H1 (cell line): ENCODE data around the gene FBXO41. TPM values are rescaled to one million over a fixed set of nuclear protein-coding genes. Genes with fewer than 3 reads are reported as not detected.

Source experiments
- CTCF ChIA-PET: fragments of 300-600 bp; sonication (Branson Sonifier 250); formaldehyde crosslinking; loops from one replicate; lab custom pipeline; 2021; ENCODE audit not compliant: partially characterized antibody; lab: Charles Lee
- POLR2A ChIA-PET: fragments of 300-600 bp; sonication (Branson Sonifier 250); formaldehyde crosslinking; loops from one replicate; lab custom pipeline; 2021; ENCODE audit warnings: inconsistent platforms; ENCODE audit not compliant: partially characterized antibody; lab: Charles Lee
- DNase-seq, 2 experiments: peaks; one replicate each; pipeline versions ENCODE4 v3.0.0 to v3.0.0-alpha.2; 2010 to 2022; ENCODE audit warnings: low spot score in 2 of 2, low read depth in 1 of 2, mixed read lengths in 1 of 2
- FAIRE-seq: peaks from 2 replicates; lab custom pipeline; 2011; peaks lifted over from hg19 to GRCh38; lab: Jason Lieb, UNC
- H2AFZ ChIP-seq: 2 replicates; pipeline ENCODE4 v1.8.1; 2012; ENCODE audit warnings: low read length, inconsistent platforms
- H2AK5ac ChIP-seq: 2 replicates; pipeline ENCODE4 v1.6.1; 2013; ENCODE audit warnings: low read depth, low read length
- H2BK120ac ChIP-seq: replicated peaks from 2 replicates; pipeline ENCODE3; 2013; ENCODE audit warnings: low read depth, low read length, inconsistent platforms
- H2BK12ac ChIP-seq: 2 replicates; pipeline ENCODE4 v1.6.1; 2013; ENCODE audit warnings: low read depth, low read length
- H2BK15ac ChIP-seq: 2 replicates; pipeline ENCODE4 v1.6.1; 2013; ENCODE audit warnings: low read length
- H2BK20ac ChIP-seq: 2 replicates; pipeline ENCODE4 v1.6.1; 2013; ENCODE audit warnings: low read length
- H2BK5ac ChIP-seq: 2 replicates; pipeline ENCODE4 v1.6.1; 2013; ENCODE audit warnings: low read depth, low read length
- H3K14ac ChIP-seq: 2 replicates; pipeline ENCODE4 v1.6.1; 2013; ENCODE audit warnings: inconsistent platforms; ENCODE audit not compliant: insufficient read length
- H3K18ac ChIP-seq: 2 replicates; pipeline ENCODE4 v1.6.1; 2013; ENCODE audit warnings: low read length; ENCODE audit errors: extremely low read depth
- H3K23ac ChIP-seq: 2 replicates; pipeline ENCODE4 v1.6.1; 2013; ENCODE audit warnings: inconsistent platforms; ENCODE audit not compliant: insufficient read length
- H3K23me2 ChIP-seq: 2 replicates; pipeline ENCODE4 v1.6.1; 2013; ENCODE audit warnings: low read depth, low read length
- H3K27ac ChIP-seq: 2 replicates; pipeline ENCODE4 v1.6.1; 2011; ENCODE audit warnings: low read depth, low read length, inconsistent platforms
- H3K27me3 ChIP-seq, 4 experiments: replicated peaks in 1 of 4; 1 replicate in 1 of 4; 2 replicates in 3 of 4; pipeline versions ENCODE4 v1.6.1 to v1.8.1; 2011 to 2013; ENCODE audit warnings: low read length in 3 of 4, mild to moderate bottlenecking in 3 of 4, inconsistent platforms in 2 of 4, mixed read lengths in 2 of 4, moderate library complexity in 1 of 4; ENCODE audit not compliant: control insufficient read depth in 3 of 4, insufficient read depth in 3 of 4; ENCODE audit errors: extremely low read depth in 1 of 4
- H3K36me3 ChIP-seq, 4 experiments: 2 replicates each; pipeline versions ENCODE4 v1.6.1 to v1.8.1; 2011 to 2013; ENCODE audit warnings: mild to moderate bottlenecking in 4 of 4, low read length in 3 of 4, moderate library complexity in 2 of 4, control low read depth in 1 of 4, inconsistent platforms in 1 of 4; ENCODE audit not compliant: insufficient read depth in 4 of 4, control insufficient read depth in 2 of 4
- H3K4ac ChIP-seq: replicated peaks from 2 replicates; pipeline ENCODE3; 2013; ENCODE audit warnings: low read length, low read depth, mixed read lengths, inconsistent platforms; ENCODE audit not compliant: insufficient read length
- H3K4me1 ChIP-seq, 4 experiments: replicated peaks in 1 of 4; 1 replicate in 1 of 4; 2 replicates in 3 of 4; pipeline versions ENCODE4 v1.6.1 to v1.8.1; 2011 to 2013; ENCODE audit warnings: low read length in 3 of 4, inconsistent platforms in 2 of 4, mixed read lengths in 1 of 4; ENCODE audit not compliant: insufficient read depth in 4 of 4, control insufficient read depth in 3 of 4
- H3K4me2 ChIP-seq, 2 experiments: 2 replicates each; pipeline versions ENCODE4 v1.6.1 to v1.8.1; 2011 to 2013; ENCODE audit warnings: low read depth in 2 of 2, low read length in 2 of 2, control low read depth in 1 of 2, inconsistent platforms in 1 of 2, mild to moderate bottlenecking in 1 of 2; ENCODE audit not compliant: insufficient read depth in 1 of 2
- H3K4me3 ChIP-seq, 4 experiments: fragments of 200-600, 300-600 bp in 1 of 4; sonication (generic), shearing (Covaris generic), sonication (Bioruptor Twin) in 1 of 4; 2 replicates each; pipeline versions ENCODE4 v1.5.1 to v1.8.1; 2011 to 2016; ENCODE audit warnings: low read length in 4 of 4, low read depth in 3 of 4, control low read depth in 2 of 4, inconsistent platforms in 2 of 4, mild to moderate bottlenecking in 2 of 4, mixed read lengths in 1 of 4, moderate library complexity in 1 of 4; ENCODE audit not compliant: insufficient read depth in 2 of 4; ENCODE audit errors: extremely low read depth in 1 of 4
- H3K56ac ChIP-seq: replicated peaks from 2 replicates; pipeline ENCODE3; 2013; ENCODE audit warnings: low read depth, mild to moderate bottlenecking, mixed read lengths, low read length, inconsistent platforms; ENCODE audit not compliant: insufficient read length
- H3K79me1 ChIP-seq: 2 replicates; pipeline ENCODE4 v1.6.1; 2013; ENCODE audit warnings: low read depth, low read length, control low read depth
- H3K79me2 ChIP-seq, 2 experiments: 2 replicates each; pipeline versions ENCODE4 v1.6.1 to v1.8.1; 2012 to 2013; ENCODE audit warnings: low read length in 2 of 2, mild to moderate bottlenecking in 2 of 2, inconsistent platforms in 1 of 2; ENCODE audit not compliant: insufficient read depth in 2 of 2, control insufficient read depth in 1 of 2
- H3K9ac ChIP-seq, 4 experiments: replicated peaks in 1 of 4; 1 replicate in 1 of 4; 2 replicates in 3 of 4; pipeline versions ENCODE4 v1.6.1 to v1.8.1; 2011 to 2013; ENCODE audit warnings: low read depth in 3 of 4, low read length in 3 of 4, control low read depth in 2 of 4, mild to moderate bottlenecking in 2 of 4, moderate library complexity in 2 of 4, inconsistent platforms in 1 of 4; ENCODE audit errors: extremely low read depth in 1 of 4
- H3K9me3 ChIP-seq, 2 experiments: 2 replicates each; pipeline versions ENCODE4 v1.6.1 to v1.8.1; 2012 to 2013; ENCODE audit warnings: mild to moderate bottlenecking in 2 of 2, moderate library complexity in 2 of 2, control low read depth in 1 of 2, inconsistent platforms in 1 of 2, low read depth in 1 of 2, low read length in 1 of 2, mixed read lengths in 1 of 2; ENCODE audit not compliant: insufficient read depth in 2 of 2
- H4K20me1 ChIP-seq, 2 experiments: replicated peaks in 1 of 2; 2 replicates each; pipeline versions ENCODE3 to v1.8.1; 2011 to 2013; ENCODE audit warnings: inconsistent platforms in 2 of 2, low read length in 2 of 2, mild to moderate bottlenecking in 1 of 2; ENCODE audit not compliant: insufficient read depth in 2 of 2, control insufficient read depth in 1 of 2
- H4K5ac ChIP-seq: 2 replicates; pipeline ENCODE4 v1.6.1; 2013; ENCODE audit warnings: low read length, low read depth, mixed read lengths, inconsistent platforms; ENCODE audit not compliant: insufficient read length
- H4K8ac ChIP-seq: 2 replicates; pipeline ENCODE4 v1.8.0; 2013; ENCODE audit warnings: mild to moderate bottlenecking, moderate library complexity, low read length, inconsistent platforms; ENCODE audit not compliant: insufficient read depth; ENCODE audit errors: extremely low read depth
- H4K91ac ChIP-seq: replicated peaks from 2 replicates; pipeline ENCODE3; 2013; ENCODE audit warnings: low read length, mixed read lengths, inconsistent platforms; ENCODE audit not compliant: insufficient read length
- CEBPB ChIP-seq: IDR thresholded peaks from 2 replicates; pipeline ENCODE4 v1.6.1; 2012; ENCODE audit warnings: low read depth, low read length
- E2F6 ChIP-seq: IDR thresholded peaks from 2 replicates; pipeline ENCODE4 v1.6.1; 2012; ENCODE audit warnings: inconsistent platforms
- EGR1 ChIP-seq: IDR thresholded peaks from 2 replicates; pipeline ENCODE4 v1.6.1; 2011; ENCODE audit warnings: low read depth, low read length, borderline replicate concordance
- EZH2 ChIP-seq: fragments of 200-600 bp; sonication (generic); IDR thresholded peaks from 2 replicates; pipeline ENCODE4 v1.7.1; 2012; ENCODE audit warnings: low read depth, mild to moderate bottlenecking, moderate library complexity, low read length, inconsistent platforms; ENCODE audit not compliant: severe bottlenecking
- HDAC2 ChIP-seq, 2 experiments: fragments of 300-600 bp in 1 of 2; sonication (generic) in 1 of 2; IDR thresholded peaks; 2 replicates each; pipeline ENCODE4 v1.6.1; 2011 to 2012; ENCODE audit warnings: low read depth in 2 of 2, low read length in 2 of 2, mild to moderate bottlenecking in 2 of 2, moderate library complexity in 2 of 2, borderline replicate concordance in 1 of 2, inconsistent platforms in 1 of 2
- POLR2A ChIP-seq, 2 experiments: IDR thresholded peaks; 1 replicate in 1 of 2; 2 replicates in 1 of 2; pipeline ENCODE4 v1.6.1; 2011; ENCODE audit warnings: low read depth in 2 of 2, low read length in 2 of 2, mild to moderate bottlenecking in 2 of 2; ENCODE audit errors: control extremely low read depth in 1 of 2
- RNF2 ChIP-seq: fragments of 200-900, 300-1000 bp; sonication (generic); IDR thresholded peaks from 2 replicates; pipeline ENCODE4 v1.7.1; 2016; ENCODE audit warnings: borderline replicate concordance, low read depth, mild to moderate bottlenecking, antibody characterized with exemption, low read length; ENCODE audit not compliant: poor library complexity, severe bottlenecking; ENCODE audit errors: missing control alignments
- SIX5 ChIP-seq: IDR thresholded peaks from 2 replicates; pipeline ENCODE4 v1.6.1; 2011; ENCODE audit warnings: mild to moderate bottlenecking, low read depth, low read length
- SUZ12 ChIP-seq: fragments of 200-600 bp; sonication (generic); IDR thresholded peaks from 2 replicates; pipeline ENCODE4 v1.6.1; 2012; ENCODE audit warnings: mild to moderate bottlenecking, inconsistent platforms, low read length, moderate library complexity, mixed read lengths
- USF2 ChIP-seq: IDR thresholded peaks from 2 replicates; pipeline ENCODE4 v1.6.1; 2011; ENCODE audit warnings: low read length, improper control_type of control experiment
- WGBS, 2 experiments: shearing (Covaris generic) in 1 of 2; methylation state at CpG; one replicate each; pipeline versions ENCODE4 v1.1.6 to v1.1.7; 2013 to 2015; ENCODE audit warnings: low lambda C conversion rate in 2 of 2, mixed read lengths in 2 of 2, inconsistent platforms in 1 of 2, low coverage in 1 of 2, missing lambda C conversion rate in 1 of 2; ENCODE audit not compliant: insufficient replicate concordance in 2 of 2, insufficient coverage in 1 of 2, insufficient read length in 1 of 2; ENCODE audit errors: extremely low coverage in 1 of 2, missing lambda C conversion rate in 1 of 2; 5-methylcytosine and 5-hydroxymethylcytosine counted together
- polyA plus RNA-seq, 7 experiments: library from polyadenylated mRNA; depleted of rRNA in 3 of 7; stranded (reverse) in 5 of 7; unstranded in 2 of 7; fragments of >200 nt in 5 of 7; fragments of 200-250 nt in 2 of 7; gene quantifications; 1 replicate in 5 of 7; 2 replicates in 1 of 7; 4 replicates in 1 of 7; pipeline versions ENCODE4 v1.2.1 to v1.2.3, GENCODE V29; 2011 to 2013; ENCODE audit warnings: missing spikeins in 2 of 7, mixed read lengths in 2 of 7
- total RNA-seq: library from RNA; stranded (reverse); fragmentation: NEBNext Ultra II Directional; extraction: Animal tissue kit (Norgen Biotek cat#: 25700); gene quantifications from 2 replicates; pipeline ENCODE4 v1.2.1, GENCODE V29; 2021

The FBXO41 gene
- total and polyA plus RNA-seq, 2 of the 8 experiments (the other 6 are each of a cell fraction or from before 2014, with no cell fraction given): 11.2 to 14.3 TPM

GRCh38 chr2:73292316-73292905 lies 8.1 kb upstream of the FBXO41 start:
- no peak overlapping the region for H3K18ac ChIP-seq
- H2AK5ac ChIP-seq: no peak overlapping the region
- H4K5ac ChIP-seq: no peak overlapping the region
- H3K23me2 ChIP-seq: peaks cover 12% of the 10 kb centered on the region
- no peak overlapping the region for H4K91ac ChIP-seq
- peaks cover 0 to 11% (median 3%) of the 10 kb centered on the region in 4 experiments; a peak in 4 of 7 replicates for H3K4me1 ChIP-seq
- H2BK120ac ChIP-seq: no peak overlapping the region
- no peak overlapping the region for H3K23ac ChIP-seq
- H3K14ac ChIP-seq: no peak overlapping the region
- ChIA-PET CTCF (interaction anchor here (0.9 to 6.5 kb wide), 10 partner anchors 16 to 93 kb away, joined by 3 to 122 read pairs (median 6); partner anchors contain the start of genes ALMS1 and CCT7), POLR2A (interaction anchor here (0.7 to 2.5 kb wide), 8 partner anchors 8 to 68 kb away, joined by 3 to 8 read pairs (median 4); partner anchors contain the start of genes CCT7 and FBXO41)
- no peak overlapping the region; the same call in 1 of the 2 replicates for H2AFZ ChIP-seq
- no peaks in the 10 kb centered on the region; a peak in 1 of 8 replicates for H3K36me3 ChIP-seq
- no peak overlapping the region for H2BK20ac ChIP-seq
- H3K4ac ChIP-seq: no peak overlapping the region
- H2BK12ac ChIP-seq: no peak overlapping the region
- H3K27ac ChIP-seq: no peak overlapping the region
- DNase-seq (peak in 1 of 2 experiments; percentile 56), FAIRE-seq (no peak)
- H3K4me2 ChIP-seq: peak overlapping the region; percentile 78 to 90
- H4K20me1 ChIP-seq: peaks cover 9 to 15% of the 10 kb centered on the region in 2 experiments
- H3K9me3 ChIP-seq: no peaks in the 10 kb centered on the region
- WGBS, 2 experiments: 11% methylated on average over 35 of the region's 38 CpGs; no CpG with 5 or more reads in 1 of the 2 experiments
- peak overlapping the region; percentile 37 to 68 (median 46); a peak in 6 of 8 replicates for H3K4me3 ChIP-seq
- no peaks in the 10 kb centered on the region for H3K79me1 ChIP-seq
- H2BK5ac ChIP-seq: no peak overlapping the region
- no peak overlapping the region for H3K9ac ChIP-seq
- H3K56ac ChIP-seq: no peak overlapping the region
- no peak overlapping the region for H2BK15ac ChIP-seq
- peak overlapping the region; percentile 51; the same call in 1 of the 2 replicates for H4K8ac ChIP-seq
- peaks cover 28 to 72% (median 59%) of the 10 kb centered on the region in 4 experiments for H3K27me3 ChIP-seq
- H3K79me2 ChIP-seq: no peaks in the 10 kb centered on the region
- TF ChIP-seq HDAC2 (IDR thresholded peaks at IDR 0.05; ENCODE audit: borderline replicate concordance in 1 of 2, low read depth in 2 of 2, low read length in 2 of 2): no peak
- TF ChIP-seq EGR1: no peak
- TF ChIP-seq EZH2: peak; percentile 86
- TF ChIP-seq POLR2A (IDR thresholded peaks at IDR 0.05; ENCODE audit: control extremely low read depth in 1 of 2, low read depth in 2 of 2, low read length in 2 of 2): no peak
- TF ChIP-seq CEBPB: no peak
- peak; percentile 25 for TF ChIP-seq RNF2
- no peak for TF ChIP-seq E2F6
- no peak for TF ChIP-seq USF2
- peak; percentile 86 for TF ChIP-seq SUZ12
- TF ChIP-seq SIX5: no peak
